NCI-H1092 treated with DMSO at 0.1 percent for 48 hours (cell line): Measurements from ENCODE around the gene PARK7.

ENCODE experiments used
- DNase-seq: peaks from one replicate; lab custom pipeline; 2025; lab: John Stamatoyannopoulos, UW

Gene PARK7

DNA sequence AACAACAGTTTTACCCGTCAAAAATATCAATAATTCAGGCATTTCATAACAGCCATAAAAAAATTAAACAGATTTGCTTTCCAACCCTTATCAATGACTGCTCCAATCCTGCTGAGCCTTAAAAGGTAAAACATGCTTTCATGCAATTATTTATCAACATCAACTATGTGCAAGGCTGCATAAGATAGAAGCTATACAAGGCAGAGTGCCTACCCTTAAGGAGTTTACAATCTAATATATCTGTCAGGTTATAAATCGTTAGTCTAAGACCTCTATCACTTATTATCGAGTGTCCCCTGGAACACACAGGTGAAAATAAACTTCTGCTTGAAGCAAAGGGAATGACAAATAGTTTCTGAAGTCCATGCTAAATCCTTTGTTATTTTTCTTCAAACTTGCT, 62.8 kb downstream of the PARK7 start:
- no peak for DNase-seq

DNA sequence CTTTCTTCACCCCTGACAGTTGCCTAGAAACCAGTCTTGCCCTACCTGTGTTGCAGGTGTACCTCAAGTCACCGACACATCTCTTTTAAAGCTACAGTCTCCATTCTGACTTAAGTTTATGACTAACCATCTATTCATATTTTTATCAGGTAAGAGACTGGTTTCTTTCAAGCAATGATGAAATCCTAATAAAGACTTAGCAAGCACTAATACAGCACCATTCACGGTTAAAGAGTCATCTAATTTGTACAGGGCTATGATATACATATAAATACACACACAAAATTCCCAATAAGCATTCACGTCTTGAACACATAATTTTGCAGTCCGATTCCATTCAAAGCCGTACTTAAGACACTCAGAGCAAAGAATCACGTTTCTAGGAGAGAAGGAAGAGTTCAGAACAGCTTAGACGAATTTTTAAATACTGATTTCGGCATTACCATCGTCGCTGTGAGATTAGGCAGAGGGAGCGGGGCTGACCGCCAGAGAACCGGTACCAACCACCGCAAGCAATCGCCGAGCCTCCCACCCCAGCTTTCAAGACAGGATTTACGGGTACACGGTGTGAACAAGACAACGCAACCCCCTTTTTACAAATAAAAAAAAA, 63.7 kb downstream of the PARK7 start:
- peak; percentile 61 for DNase-seq

DNA sequence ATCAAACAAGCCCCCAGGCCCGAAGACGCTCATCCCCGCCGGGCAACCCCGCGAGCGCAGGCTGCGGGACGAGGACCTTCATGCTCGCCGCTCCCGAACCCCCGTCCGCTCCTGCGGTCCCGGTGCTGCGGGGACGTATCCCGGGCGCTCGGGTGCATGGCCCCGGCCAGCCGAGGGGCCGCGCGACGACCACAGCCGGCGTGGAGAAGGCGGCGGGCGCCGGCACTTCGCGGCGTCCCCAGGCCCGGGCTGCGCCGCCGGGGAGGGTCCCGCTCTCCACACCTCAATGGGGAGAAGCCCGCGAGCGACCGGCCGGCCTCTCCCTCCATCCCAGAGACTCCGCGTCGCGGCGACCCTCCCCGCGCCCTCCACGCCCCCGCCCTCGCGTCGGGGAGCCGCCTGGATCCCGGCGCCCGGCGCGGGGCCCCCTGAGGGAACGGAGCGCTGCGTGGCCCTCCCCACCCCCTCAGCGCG, 64.2 kb downstream of the PARK7 start:
- peak; percentile 55 for DNase-seq

DNA sequence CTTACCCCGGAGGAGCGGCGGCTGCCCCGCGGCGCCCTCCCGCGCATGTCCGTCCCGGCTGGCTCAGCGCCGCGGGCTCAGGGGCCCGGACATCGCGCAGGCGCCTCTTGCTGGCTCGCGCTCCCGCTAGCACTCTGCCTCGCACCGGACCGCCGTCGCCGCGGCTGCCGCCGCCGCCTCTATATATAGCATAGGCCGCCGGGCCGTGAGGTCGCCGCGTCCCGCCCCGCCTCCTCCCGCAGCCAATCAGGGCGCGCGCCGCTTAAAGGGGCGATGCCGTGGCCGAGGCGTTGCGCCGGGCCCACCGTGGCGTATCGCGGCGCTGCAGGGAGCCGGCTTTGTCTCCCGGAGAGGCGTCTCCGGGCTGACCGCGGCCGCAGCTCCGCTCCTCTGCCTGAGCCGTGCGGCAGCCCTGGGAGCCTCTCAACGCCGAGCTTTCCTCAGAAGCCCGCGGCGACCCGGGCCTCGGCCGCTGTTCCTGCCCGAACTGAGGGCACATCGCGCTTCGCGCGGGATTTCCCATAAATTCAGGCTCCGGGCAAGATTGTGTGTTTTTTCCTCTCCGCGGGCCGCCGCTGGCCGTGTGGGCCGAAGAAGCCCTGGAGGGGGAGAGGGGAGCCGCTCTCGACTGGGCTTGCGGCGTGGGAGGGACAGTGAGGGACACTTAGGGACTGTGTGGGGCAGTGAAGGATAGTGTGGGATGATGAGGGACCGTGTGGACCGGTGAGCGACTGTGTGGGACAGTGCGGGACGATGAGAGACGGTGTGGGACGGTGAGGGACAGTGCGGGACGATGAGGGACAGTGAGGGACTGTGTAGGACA, 64.9 kb downstream of the PARK7 start, which contains the start of gene ERRFI1:
ERRFI1 (minus strand) TSS at position 157 of the 823 bp plus-strand sequence. CDS start 10,690 bp downstream, outside the sequence.
- DNase-seq: peak; percentile 95

DNA sequence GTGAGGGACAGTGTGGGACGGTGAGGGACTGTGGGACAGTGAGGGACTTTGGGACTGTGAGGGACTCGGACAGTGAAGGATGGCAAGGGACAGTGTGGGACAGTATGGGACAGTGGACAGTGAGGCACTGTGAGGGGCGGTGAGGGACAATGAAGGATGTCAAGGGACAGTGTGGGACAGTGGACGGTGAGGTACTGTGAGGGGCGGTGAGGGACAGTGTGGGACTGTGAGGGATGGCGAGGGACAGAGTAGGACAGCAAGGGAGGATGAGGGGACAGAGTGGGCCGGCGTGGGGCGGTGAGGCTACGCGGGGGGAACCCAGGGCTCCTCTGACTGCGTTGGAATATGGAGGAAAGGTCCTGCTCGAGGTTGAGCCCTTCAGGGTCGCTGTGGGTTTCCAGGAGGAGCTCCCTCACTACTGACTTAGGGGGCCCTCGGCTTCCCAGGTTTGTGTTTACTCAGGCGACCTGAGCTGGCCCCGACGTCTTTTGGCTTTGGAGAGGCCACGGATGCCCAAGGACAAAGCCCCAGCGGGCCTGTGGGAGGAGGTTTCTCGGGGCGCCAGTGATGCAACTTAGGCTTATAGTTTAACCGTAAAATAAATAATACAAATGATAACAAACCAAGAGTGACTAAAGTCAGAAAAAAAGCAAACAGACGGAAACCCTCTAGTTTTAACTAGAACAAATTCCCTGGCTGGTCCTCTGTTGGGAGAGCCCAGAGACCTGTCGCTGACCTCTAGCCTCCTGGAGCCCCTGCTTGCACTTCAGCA, 65.7 kb downstream of the PARK7 start:
- DNase-seq: no peak

DNA sequence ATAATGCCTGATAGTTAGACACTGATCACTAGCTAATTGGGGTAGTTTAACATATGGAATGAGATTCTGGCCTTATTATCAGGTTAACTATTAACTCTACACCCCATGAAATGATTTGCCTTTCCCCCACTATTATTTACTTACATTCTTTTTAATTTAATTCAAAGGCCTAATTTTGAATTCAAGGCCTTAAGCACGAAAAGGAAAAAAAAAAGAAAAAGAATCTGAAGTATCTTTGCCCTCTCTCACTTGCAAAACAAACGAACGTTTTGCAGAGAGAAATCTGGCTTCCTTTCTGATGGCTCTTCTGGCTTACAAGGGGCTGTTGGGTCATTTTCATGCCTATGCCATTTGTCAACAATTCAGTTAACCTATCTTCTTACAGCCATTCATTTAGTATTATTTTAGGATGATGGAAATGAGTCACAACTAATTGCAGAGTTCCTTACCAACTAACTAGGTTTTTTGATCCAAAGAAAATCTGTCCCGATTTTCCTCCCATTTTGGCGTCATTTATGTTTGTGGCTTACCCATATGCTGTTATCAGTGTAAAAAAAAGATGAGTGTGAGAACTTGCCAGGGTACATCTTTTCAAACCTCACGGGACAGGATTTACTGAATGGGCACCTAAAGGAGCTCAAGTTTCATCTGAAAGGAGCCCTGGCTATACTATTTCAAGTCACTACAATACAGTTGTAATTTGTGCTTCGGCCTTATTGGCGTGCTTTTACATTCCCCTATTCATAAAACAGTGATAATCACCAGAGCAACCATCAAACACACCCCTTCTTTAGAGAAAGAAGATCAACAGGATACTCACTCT, 66.4 kb downstream of the PARK7 start:
- no peak for DNase-seq

DNA sequence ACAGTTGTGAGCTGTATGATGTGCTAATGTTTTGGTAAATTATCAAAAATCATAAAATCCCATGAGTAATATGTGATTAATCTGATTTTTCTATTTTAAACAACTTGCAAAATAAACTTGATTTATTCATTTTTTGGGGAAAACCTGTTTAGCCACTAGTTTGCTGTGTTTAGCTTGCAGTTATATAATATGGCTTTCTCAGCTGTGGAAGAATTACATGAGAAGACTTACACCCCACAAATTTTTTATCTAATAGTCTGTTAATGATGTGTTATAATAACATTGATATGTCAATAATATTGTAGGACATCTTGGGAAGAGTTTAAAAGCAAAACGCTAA, 67.0 kb downstream of the PARK7 start:
- DNase-seq: no peak

DNA sequence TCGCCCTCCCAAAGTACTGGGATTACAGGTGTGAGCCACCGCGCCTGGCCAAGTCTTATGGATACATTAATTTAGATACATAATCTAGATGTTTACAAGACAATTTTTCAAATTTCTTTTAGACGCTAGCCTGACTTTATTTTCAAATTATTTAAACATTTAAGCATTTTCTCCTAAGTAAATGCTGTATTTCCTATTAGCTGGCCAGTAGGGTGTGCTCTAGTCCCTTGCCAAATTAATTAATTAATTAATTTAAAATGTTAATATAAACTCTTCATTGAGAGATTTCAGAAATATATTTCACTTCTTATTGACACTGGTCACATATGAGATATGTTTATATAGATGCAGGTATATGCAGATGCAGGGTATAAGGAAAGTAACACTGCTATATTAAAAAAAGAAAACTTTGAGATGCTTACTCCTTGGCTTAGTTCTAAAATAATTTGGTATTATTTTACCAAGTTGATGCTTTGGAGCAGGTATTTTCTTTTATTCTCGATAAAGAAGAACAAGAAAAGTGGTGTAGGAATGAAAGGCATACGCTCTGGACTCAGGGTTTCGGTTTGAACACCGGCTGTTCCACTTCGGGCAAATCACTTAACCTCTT, 69.8 kb downstream of the PARK7 start:
- peak; percentile 43 for DNase-seq

DNA sequence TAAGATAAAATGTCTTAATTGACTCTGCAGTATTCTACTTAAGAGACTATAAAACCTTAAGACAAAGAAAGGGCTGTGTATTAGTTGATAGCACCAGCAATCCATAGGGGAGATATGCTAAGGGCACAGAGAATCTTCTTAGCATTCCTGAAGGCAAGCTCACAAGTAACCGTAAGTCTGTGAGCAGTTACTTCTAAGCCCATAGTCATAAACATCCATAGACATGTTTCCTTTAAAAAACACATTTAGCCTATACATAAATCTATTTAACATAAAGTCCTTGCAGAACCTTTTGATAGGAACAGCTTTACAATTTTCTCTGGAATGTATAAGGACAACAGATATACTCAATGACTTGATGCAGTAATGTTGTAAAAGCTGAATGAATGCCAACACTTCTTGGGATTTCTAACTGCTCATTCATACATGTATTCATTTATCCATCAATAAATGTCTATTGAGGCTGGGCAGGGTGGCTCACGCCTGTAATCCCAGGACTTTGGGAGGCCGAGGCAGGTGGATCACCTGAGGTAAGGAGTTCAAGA, 70.9 kb downstream of the PARK7 start:
- no peak for DNase-seq

DNA sequence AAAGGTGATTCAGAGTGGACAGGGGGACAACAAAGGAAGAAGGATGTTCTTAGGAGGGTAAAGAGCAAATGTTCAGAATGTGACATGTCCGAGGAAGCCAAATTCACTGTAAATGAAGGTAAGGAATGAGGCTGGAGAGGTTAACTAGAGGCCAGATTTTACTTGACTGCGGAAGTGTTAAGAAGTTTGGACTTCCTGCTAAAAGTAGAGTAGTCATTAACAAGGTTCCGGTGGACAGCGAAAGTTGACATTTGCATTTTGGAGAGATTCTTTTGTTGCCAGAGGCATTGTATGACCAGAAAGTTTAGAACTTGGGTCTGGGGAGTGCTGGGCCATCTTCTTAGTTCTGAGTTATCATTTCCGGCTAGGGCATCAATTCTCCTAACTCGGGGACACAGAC, 71.8 kb downstream of the PARK7 start:
- no peak for DNase-seq
